C1 segment of cervical spinal cord (tissue), 14 donors: ENCODE measurements around the gene GPANK1.
"Not testable (repeated sequence)": the region's sequence is repeated elsewhere in the genome, so short reads cannot be mapped to it uniquely, and the experiment has no call there.

Experiments used
- DNase-seq, 14 donors: peaks; one replicate each; lab custom pipeline; 2025; lab: John Stamatoyannopoulos, UW

The GPANK1 gene

DNA sequence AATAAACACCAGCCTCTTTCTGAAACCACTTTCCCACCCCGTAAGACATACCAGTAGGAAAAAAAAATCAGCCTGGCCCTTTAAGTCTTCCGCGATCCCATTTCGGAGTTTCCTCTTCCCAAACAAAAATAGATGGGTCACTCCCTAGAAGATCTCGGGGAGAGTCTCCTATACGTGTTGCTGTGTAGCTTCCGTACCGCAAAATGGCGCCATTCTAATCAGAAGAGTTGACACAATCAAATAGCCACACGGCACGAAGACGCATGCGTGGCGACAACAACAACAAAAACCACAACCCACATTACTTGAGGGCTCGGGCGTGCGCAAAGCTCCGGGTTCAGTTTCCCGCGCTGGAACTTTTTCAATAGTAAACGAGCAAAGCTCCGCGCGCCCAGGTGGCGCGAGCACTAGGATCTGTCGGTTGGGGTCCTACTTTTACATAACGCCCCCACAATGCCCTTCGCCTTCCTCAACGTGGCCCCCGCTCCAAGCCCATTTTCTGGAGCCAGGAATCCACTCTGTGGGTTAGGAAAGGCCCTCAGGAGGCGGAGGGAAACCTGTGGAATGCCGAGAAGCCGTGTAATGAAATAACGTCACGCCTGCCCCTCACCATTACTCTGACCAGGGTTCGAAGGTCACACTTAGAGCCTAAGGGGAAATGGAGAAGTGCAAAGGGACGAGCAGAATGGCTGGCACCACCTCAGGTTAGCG, at the start of gene GPANK1:
TSS of gene GPANK1 (minus strand) at position 208 of the 711 bp plus-strand sequence. CDS start 519 bp downstream, outside the sequence.
- DNase-seq: peak; percentile 4 to 92 (median 82)

GRCh38 chr6:31713991-31714684, 49.3 kb upstream of the GPANK1 start:
- no peak for DNase-seq

DNA sequence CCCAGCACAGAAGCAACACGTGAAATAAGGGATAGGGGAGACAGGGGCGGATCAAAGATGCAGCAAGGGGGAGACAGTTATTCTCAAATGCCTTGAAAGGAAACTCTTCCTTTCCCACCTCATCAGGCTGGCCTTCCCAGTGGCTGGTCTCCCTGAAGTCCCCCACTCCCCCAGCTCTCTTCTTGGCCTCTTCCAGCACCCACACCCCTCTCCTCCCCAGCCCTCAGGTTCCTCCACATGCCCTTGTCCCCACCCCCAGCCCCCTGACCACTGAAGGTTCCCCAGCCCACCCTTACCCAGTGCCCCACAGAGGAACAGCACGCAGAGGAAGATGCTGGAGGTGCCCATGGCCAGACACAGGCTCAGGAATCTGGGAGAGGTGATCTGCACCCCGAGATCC, 48.7 kb upstream of the GPANK1 start:
- no peak for DNase-seq

GRCh38 chr6:31712296-31712695, 47.5 kb upstream of the GPANK1 start:
- no peak for DNase-seq

DNA sequence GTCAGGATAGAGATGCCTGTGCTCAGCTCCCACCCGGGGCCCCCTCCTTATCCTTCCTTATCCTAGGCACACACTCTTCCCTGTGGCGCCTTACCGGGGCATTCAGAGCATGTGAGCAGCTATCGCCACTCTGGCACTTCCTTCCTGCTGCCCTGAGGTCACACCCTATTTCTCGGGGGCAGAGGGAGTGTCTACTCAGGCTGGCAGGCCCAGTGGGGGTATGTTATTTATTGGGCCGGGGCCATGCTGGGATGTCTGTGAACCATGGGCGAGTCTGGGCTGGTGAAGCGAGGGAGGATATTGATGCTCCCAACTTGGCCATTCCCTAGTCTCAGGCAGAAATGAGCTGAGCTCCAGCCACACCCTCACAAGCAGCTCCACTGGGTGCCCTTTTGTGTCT, 46.4 kb upstream of the GPANK1 start:
- no peak for DNase-seq

DNA sequence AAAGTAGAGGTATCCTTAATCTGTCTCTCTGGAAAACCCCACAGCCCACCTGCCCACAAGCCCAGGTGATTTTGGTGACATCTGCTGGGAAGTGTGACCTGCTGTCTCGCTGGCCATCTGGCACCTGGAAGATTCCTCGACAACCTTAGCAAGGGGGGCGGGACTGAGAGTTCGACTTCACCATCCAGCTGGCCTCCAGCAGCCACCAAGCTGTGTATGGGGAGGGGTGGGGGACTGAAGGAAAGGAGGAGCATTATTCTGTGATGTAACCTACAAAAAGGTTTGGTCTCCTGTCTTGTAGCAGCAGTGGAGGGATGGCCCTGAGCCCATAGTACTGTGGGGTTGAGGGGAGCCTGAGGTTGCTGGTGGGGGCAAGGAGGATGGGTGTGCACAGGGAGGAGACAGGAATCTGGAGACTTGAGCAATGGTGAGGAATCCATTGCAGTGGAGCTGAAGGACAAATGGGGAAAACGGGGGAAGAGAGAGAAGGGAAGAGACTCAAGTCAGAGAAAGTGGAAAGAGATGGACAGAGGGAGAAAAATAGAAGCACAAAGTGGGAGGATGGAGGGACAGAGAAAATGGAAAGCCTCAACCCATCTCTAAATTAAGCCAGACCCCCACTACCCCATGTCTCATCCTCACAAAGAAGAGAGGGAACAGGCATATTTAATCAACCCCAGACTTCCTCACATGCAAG, 45.9 kb upstream of the GPANK1 start:
- DNase-seq: no peak

- DNase-seq: not testable (repeated sequence)
Measured at GRCh38 chr6:31709157-31709556, 44.4 kb upstream of the GPANK1 start.

DNA sequence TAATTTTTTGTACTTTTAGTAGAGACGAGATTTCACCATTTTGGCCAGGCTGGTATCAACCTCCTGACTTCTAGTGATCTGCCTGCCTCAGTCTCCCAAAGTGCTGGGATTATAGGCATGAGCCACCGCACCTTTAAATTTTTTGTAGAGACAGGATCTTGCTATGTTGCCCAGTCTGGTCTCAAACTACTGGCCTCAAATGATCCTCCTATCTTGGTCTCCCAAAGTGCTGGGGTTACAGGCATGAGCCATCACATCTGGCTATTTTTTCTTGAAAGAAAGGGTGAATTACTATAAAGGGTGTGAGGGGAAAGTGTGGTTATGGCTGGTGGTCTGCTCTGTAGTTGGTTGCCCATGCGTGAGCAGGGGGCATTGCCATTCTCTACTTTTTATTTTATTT, 43.4 kb upstream of the GPANK1 start:
- DNase-seq: no peak

GRCh38 chr6:31707701-31708100, 42.9 kb upstream of the GPANK1 start:
- no peak for DNase-seq

DNA sequence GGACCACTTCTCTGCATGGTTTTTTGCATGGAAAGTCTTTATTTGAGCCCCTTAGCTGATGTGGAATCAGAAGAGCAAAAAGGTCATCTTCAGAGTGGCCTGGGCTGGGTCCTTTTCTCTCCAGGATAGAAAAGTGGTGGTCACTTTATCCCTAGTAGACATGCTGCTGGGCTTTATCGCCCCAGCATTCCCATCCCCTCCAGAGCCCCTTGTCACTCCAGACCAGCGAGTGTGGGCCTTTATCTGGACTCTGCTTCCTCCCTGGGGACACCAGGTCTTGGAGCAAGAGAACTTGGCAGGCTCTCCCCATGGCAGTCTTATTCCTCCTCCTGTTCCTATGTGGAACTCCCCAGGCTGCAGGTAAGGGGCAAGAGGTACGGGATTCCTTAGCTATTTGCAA, 41.8 kb upstream of the GPANK1 start, which contains the start of gene LY6G6F:
TSS of gene LY6G6F (plus strand) at position 268 of the 400 bp plus-strand sequence. CDS start at position 309, 41 bp downstream.
- DNase-seq: no peak

DNA sequence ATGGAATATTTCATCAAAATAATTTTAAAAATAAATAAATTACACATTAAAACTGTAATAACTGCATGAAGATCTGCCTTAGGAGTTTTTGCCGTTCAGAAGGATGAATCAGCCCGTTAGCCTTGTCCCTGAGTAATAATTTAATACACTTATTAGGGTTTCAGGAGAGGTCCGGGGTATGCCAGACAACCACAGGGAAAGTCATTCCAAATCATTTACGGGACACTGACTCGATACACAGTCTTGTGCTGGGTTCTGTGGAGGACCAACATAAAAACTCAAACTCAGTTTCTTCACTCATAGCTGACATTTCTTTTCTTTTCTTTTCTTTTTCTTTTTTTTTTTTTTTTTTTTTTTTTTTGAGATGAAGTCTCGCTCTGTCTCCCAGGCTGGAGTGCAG, 41.1 kb upstream of the GPANK1 start:
- DNase-seq: no peak

GRCh38 chr6:31702819-31703716, 38.3 kb upstream of the GPANK1 start, which contains the start of gene ABHD16A:
Gene ABHD16A, minus strand, starts transcription at chr6:31703324. Its CDS starts 43 bp downstream, at chr6:31703281.
- DNase-seq: peak; percentile 79 to 99 (median 94)

DNA sequence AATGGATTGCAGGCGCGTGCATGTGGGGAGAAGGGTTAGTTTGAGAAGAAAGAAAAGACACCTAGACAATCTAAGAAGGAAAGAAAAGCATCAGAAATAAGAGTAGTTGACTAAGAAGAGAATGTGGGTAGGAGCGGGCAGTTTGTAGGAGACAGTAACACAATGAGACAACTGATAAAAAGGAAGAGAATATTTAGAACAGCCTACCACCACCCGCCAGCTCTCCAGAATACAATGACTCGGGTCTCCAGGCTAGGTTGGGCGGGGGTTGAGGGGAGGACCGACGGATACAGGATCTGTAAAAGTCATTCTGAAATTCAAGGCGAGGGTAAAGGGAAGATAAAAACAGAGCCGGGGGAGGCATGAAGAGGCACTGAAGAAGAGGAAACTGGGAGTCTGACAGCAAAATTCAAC, 37.6 kb upstream of the GPANK1 start:
- DNase-seq: no peak

DNA sequence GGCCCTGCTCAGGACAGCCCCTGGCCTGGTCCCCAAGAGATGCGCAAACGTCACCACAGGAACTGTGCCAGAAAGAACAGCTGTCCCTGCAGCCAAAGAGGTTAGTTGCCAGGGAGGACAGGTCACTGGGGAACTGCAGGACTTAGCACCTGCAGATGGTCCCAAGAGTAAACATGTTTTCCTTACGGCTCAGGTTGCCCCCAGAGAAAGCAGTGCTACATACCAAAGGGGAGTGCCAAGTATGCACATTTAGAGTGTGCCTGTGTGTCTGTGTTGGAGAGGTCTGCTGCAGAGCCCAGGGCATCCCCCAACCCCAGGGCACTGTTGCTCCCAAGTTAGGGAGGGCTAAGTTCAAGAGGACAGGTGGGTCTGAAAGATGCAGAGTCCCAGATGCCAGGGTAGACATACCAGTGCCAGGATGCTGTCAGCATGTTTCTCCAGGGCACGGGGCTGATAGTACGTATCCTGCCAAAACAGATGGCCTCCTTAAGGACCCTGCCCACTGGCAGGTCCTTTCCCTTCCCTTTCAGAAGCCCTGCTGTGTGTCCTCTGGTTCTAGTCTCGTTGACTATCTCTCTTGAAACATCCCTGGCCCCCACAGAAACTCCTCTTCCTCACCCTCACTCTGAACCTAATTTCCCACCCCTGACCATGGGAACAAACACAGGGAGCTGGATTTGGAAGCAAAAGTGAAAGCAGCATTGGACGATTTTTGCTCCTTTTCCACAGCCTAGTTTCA, 37.0 kb upstream of the GPANK1 start:
- DNase-seq: peak in 1 of 14 donors; percentile 12

DNA sequence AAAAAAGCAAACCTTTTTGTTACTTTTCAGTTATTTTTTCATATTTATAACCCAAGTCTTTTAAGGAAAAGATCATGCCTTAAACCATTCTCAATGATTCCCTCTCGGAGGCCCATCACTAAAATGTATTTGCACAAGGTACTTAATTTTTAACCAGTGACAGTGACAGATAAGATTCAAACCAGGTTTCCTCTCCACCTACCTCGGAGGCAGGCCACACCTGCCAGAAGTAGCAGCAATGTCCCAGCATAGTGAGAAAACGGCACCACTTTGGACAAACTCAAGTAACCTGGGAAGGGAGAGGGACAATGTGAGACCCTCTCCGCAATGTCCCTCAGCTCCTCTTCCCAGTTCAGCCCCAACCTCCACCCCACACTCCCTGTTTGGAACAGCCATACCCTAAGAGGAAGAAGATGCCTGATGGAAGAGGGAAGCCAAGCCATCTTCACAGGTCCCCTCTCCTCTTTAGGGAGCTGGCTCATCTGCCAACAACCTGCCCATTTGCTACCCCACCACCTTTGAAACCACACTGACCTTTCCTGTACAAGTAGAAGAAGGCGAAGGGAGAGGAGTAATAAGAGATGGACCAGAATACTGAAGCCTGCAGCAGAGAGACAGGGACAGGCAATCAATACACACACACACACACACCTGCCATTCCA, 36.1 kb upstream of the GPANK1 start:
- no peak for DNase-seq

- DNase-seq: no peak
Measured at GRCh38 chr6:31697555-31697954, 32.8 kb upstream of the GPANK1 start.

- no peak for DNase-seq
Measured at GRCh38 chr6:31693535-31693934, 28.7 kb upstream of the GPANK1 start.

DNA sequence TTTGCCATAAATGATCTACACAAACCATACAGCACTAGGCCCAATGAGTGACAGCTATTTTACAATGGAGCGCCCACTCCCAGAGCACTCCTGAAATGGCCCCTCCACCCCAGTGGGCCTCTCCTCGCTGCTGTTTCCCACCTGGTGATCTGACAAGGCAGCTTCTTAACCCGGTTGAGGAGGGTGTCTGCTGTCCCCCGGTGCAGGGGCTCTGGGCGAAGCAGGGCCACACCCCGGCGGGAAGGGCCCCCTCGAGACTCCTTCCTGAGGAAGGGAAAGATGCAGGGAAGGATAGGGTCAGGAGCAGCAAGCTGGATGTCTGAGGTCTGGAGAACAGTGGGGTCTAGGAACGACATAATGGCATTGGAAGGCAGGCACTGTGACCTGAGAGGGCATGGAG, 28.1 kb upstream of the GPANK1 start:
- DNase-seq: no peak

DNA sequence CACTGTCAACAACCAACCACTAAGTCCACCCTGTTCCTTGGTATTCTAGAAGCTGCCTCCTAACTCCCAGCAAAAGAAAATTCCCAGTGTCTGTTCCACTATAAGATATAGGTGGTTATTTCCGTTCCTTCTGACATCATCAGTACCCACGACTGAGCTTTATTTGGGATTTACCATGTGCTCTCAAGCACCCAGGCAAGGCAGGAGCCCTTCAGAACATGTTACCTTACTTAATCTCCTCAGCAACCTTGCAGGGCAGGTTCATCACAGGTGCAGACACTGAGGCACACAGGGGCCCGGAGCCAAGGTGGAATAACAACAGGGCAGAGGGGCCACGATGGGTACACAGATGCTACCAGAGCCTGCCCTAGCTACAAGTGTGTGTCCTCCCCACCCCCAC, 27.6 kb upstream of the GPANK1 start:
- no peak for DNase-seq

DNA sequence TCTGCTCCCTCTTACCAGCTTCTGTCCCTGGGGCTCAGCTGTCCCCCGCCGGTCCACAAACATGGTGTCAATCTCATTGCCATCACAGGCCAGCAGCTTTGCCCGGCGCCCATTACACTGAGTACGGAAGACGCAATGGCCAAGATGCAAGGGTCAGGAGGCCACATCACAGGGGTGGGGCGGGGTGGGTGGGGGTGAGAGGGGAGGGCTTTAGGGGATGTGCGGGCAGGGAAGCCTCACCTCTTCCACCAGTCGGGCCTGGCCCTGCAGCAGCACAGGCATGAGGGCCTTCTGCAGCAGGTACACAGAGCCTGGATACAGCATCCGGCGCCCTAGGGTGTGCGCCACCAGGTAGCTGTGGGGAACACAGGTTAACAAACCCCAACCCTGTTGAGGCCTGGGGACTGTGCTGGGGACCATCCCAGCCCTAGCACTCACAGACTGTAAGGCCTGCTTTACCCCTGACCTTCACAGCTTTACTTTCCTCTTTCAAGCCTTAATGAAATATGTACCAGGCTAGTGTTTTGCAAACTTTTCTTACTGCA, 26.8 kb upstream of the GPANK1 start:
- no peak for DNase-seq
